NT2/D1 (cell line): Measurements from ENCODE around the gene SIAH3.

ENCODE experiments used
- SUZ12 ChIP-seq: IDR thresholded peaks from 2 replicates; pipeline ENCODE4 v1.6.1; 2011; ENCODE audit not compliant: insufficient read length, insufficient read depth; ENCODE audit errors: extremely low read depth
- YY1 ChIP-seq: IDR thresholded peaks from 2 replicates; pipeline ENCODE4 v1.6.1; 2011; ENCODE audit not compliant: insufficient read length, insufficient read depth
- ZNF274 ChIP-seq: IDR thresholded peaks from 2 replicates; pipeline ENCODE4 v1.6.1; 2011; ENCODE audit warnings: mild to moderate bottlenecking, low read depth, low read length

DNA sequence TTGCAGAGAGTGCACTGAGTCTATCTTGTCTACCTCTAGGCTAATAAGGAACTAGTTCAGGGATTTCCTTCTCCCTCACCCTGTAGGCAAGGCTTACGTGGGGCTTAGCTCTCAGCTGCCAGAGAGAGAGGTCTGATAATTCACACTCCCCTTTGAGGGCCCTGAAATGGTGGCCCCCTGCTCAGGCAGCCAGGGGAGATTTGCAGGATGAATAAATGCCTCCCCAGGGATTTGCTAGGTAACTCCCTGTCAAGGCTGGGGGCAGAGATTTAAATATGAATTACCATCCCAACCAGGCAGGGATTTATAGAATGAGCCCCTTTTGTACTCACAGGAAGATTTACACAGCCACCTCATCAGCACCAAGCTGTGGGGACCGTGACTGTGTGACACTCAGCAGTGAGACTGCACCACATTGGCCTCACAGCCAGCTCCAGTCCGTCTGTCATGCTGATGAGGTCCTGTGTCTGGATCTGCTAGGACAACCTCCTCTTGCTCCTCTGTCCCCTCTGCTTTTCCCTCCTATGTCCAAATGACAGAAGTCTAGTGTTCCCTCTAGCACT is 76.1 kb downstream of the SIAH3 start:
- no peak for TF ChIP-seq SUZ12
- no peak for TF ChIP-seq ZNF274
- no peak for TF ChIP-seq YY1
